GM12878 (cell line): Measurements from ENCODE around the gene HLA-DPB1.

ENCODE experiments used
- CREM ChIP-seq: IDR thresholded peaks from 2 replicates; pipeline ENCODE4 v1.6.1; 2014; ENCODE audit warnings: antibody characterized with exemption, low read depth
- ETV6 ChIP-seq, 2 experiments: fragments of 450-650 bp in 1 of 2; IDR thresholded peaks in 1 of 2; conservative IDR thresholded peaks in 1 of 2; 2 replicates each; pipeline ENCODE4 v1.6.1; 2014; ENCODE audit warnings: antibody characterized with exemption in 1 of 2, borderline replicate concordance in 1 of 2, low read depth in 1 of 2, mild to moderate bottlenecking in 1 of 2, moderate library complexity in 1 of 2
- POLR2A ChIP-seq: IDR thresholded peaks from 2 replicates; pipeline ENCODE4 v1.6.1; 2011; ENCODE audit warnings: low read depth, mild to moderate bottlenecking, low read length
- REST ChIP-seq: IDR thresholded peaks from 2 replicates; pipeline ENCODE4 v1.6.1; 2012; ENCODE audit warnings: mild to moderate bottlenecking, low read depth, low read length
- SPI1 ChIP-seq: IDR thresholded peaks from 2 replicates; pipeline ENCODE4 v1.6.1; 2011; ENCODE audit warnings: low read depth, mild to moderate bottlenecking, low read length, moderate library complexity, borderline replicate concordance; ENCODE audit not compliant: insufficient read depth
- TF ChIP-seq, protein P1 (sequence below), 3 experiments: IDR thresholded peaks in 2 of 3; conservative IDR thresholded peaks in 1 of 3; 2 replicates each; pipeline ENCODE4 v1.5.1; 2011; ENCODE audit warnings: low read depth in 3 of 3, low read length in 3 of 3, mild to moderate bottlenecking in 3 of 3, control low read depth in 2 of 3, moderate library complexity in 2 of 3, inconsistent platforms in 1 of 3, mixed read lengths in 1 of 3; ENCODE audit not compliant: control insufficient read depth in 2 of 3, insufficient read depth in 1 of 3; ENCODE audit errors: extremely low read depth in 1 of 3
- TF ChIP-seq, protein P2 (sequence below): IDR thresholded peaks from 2 replicates; pipeline ENCODE4 v1.6.1; 2012; ENCODE audit warnings: low read depth, low read length, improper control_type of control experiment

DNA sequence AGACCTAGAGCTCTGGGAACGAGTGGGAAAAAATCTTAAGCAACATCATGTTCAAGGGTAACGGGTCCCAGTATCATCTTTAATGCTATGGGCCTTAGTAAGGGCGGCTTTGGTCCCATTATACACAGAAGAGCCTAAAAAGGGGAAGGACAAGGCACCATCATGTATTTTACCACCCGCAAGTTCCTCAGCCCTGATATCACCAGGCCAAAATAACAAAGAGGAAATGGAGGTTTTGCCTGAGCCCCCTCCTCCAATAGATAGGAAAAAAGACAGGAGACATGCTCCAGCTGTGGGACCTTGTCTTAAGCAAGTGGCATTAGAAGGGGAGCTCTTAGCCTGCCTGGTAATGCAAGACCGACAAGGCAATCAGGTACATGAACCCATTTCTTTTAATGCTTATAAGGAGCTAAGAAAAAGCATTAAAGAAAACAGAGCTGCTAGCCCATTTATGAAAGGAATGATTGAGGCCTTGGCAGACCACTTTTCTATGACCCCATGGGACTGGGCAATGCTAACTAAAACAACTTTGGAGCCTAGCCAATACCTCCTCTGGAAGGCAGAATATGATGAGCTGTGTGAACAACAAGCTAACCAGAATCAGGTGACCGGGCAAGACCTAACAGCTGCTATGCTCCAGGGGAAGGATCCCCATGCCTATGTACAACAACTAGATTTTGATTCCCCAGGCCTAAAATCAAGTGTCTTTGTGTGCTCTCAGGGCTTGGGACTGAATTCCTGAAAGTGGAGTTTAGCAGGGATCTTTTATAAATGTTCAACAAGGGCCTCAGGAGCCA is 25.6 kb upstream of the HLA-DPB1 start:
- no peak for TF ChIP-seq ETV6 (conservative IDR thresholded peaks at IDR 0.05 in 1 of 2, IDR thresholded peaks at IDR 0.05 in 1 of 2; ENCODE audit: borderline replicate concordance in 1 of 2, low read depth in 1 of 2)
- no peak for TF ChIP-seq POLR2A
- TF ChIP-seq, protein P1, sequence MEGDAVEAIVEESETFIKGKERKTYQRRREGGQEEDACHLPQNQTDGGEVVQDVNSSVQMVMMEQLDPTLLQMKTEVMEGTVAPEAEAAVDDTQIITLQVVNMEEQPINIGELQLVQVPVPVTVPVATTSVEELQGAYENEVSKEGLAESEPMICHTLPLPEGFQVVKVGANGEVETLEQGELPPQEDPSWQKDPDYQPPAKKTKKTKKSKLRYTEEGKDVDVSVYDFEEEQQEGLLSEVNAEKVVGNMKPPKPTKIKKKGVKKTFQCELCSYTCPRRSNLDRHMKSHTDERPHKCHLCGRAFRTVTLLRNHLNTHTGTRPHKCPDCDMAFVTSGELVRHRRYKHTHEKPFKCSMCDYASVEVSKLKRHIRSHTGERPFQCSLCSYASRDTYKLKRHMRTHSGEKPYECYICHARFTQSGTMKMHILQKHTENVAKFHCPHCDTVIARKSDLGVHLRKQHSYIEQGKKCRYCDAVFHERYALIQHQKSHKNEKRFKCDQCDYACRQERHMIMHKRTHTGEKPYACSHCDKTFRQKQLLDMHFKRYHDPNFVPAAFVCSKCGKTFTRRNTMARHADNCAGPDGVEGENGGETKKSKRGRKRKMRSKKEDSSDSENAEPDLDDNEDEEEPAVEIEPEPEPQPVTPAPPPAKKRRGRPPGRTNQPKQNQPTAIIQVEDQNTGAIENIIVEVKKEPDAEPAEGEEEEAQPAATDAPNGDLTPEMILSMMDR (IDR thresholded peaks at IDR 0.05 in 2 of 3, conservative IDR thresholded peaks at IDR 0.05 in 1 of 3; ENCODE audit: control insufficient read depth in 2 of 3, extremely low read depth in 1 of 3, insufficient read depth in 1 of 3, low read depth in 3 of 3, low read length in 3 of 3) = no peak
- TF ChIP-seq, protein P2, sequence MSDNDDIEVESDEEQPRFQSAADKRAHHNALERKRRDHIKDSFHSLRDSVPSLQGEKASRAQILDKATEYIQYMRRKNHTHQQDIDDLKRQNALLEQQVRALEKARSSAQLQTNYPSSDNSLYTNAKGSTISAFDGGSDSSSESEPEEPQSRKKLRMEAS = no peak
- TF ChIP-seq CREM = no peak
- no peak for TF ChIP-seq SPI1
- no peak for TF ChIP-seq REST
